ENCODE measurements around the gene IGFBP7. TPM values are rescaled to one million over a fixed set of nuclear protein-coding genes. Genes with fewer than 3 reads are reported as not detected.
A peak's percentile ranks its signal among the peaks of the same experiment; 100 is the strongest.

Gene IGFBP7, protein sequence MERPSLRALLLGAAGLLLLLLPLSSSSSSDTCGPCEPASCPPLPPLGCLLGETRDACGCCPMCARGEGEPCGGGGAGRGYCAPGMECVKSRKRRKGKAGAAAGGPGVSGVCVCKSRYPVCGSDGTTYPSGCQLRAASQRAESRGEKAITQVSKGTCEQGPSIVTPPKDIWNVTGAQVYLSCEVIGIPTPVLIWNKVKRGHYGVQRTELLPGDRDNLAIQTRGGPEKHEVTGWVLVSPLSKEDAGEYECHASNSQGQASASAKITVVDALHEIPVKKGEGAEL
- 769 TPM for total RNA-seq
- long read RNA-seq, transcript IGFBP7-201 (5 exons, 1,427 nt) = major isoform, 701 of 730 reads
- long read RNA-seq, partial matches to known transcripts = 13 of 730 reads
- long read RNA-seq, other reads (novel, unspliced or antisense) = 12 of 730 reads

DNA sequence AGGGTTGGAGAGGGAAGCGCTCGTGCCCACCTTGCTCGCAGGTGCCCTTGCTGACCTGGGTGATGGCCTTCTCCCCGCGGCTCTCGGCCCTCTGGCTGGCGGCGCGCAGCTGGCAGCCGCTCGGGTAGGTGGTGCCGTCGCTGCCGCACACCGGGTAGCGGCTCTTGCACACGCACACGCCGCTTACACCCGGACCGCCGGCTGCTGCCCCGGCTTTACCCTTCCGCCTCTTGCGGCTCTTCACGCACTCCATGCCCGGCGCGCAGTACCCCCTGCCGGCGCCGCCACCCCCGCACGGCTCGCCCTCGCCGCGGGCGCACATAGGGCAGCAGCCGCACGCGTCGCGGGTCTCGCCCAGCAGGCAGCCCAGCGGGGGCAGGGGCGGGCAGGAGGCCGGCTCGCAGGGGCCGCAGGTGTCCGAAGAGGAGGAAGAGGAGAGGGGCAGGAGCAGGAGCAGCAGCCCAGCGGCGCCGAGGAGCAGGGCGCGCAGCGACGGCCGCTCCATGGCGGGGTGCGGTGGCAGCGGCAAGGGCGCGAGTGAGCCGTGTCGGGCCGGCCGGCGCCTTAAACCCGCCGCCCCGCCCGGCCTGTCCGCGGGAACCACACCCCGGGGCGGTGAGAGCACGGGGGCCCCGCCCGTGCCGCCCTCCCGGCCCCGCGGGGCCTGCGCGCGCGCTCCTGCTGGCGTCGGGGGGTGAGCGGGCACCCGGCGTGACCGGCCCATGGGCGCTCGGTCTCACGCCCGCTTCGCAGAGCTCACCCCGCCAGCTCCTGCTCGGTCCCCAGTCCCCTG lies at the start of gene IGFBP7:
TSS of gene IGFBP7 (minus strand) at position 539 of the 793 bp plus-strand sequence. CDS start at position 505, 34 bp downstream.
- ATAC-seq (ENCODE audit: poor library complexity) = peak; percentile 93
- intact Hi-C loops (cut with DNase I) = loop anchor here (5.0 kb wide), 1 partner anchor 68 kb away; no protein-coding TSS in a partner anchor

DNA sequence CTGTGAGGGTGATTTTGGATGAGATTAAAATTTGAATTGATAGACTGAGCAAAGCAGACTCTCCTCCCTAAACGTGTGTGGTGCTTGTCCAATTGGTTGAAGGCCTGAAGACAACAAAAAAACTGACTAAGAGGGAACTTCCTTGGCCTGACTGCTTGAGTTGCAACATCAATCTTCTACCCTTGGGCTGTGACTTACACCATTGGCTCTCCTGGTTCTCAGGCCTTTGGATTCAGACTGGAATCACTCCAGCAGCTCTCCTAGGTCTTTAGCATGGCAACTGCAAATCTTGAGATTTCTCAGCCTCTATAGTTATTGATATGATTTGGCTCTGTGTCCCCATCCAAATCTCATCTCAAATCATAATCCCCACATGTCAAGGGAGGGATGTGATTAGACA lies 49.7 kb upstream of the IGFBP7 start:
- intact Hi-C loops (cut with DNase I) = loop anchor here (5.0 to 10.0 kb wide), 3 partner anchors 123 to 575 kb away; no protein-coding TSS in a partner anchor
- ATAC-seq (ENCODE audit: poor library complexity) (no peak), DNase-seq (no peak)

More for the DNA sequence above, at the start of gene IGFBP7:
- peak; percentile 81 for DNase-seq

DNA sequence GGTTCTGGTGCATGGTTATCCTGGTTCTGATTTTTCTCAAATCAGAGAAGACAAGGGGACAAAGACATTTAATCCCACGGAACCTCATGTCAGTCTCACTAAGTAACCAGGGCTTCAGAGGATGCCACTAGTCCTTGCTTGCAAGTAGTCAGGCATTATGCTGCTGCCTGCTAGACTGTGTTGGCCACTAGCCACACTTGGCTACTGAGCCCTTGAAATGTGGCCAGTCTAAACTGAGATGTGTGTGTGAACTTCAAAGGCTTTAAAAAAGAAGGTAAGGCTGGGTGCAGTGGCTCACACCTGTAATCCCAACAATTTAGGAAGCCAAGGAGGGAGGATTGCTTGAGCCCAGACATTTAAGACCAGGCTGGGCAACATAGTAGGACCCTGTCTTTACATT lies 48.6 kb upstream of the IGFBP7 start:
- intact Hi-C loops (cut with DNase I) = no loop called here
- DNase-seq (no peak), ATAC-seq (ENCODE audit: poor library complexity) (no peak)

DNA sequence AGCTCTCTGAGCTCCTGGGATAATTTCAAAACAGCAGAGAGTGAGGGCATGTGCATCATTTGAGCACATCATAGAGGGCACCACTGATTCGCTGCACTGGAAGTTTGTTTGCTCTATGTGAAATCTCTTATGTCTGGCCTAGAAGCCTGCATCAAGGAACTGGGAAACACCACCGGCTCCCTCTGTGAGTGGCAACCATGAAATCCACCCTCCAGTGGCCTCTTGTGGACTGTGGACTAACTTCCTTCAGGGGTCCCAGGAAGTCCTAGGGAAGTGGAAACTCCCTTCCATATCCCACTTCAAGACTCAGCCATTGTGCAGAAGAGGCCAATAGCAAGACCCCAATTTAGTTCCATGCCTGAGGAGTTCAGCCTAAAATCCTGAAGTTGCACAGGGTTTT lies 48.0 kb upstream of the IGFBP7 start:
- intact Hi-C loops (cut with DNase I) = no loop called here
- DNase-seq (no peak), ATAC-seq (ENCODE audit: poor library complexity) (peak; percentile 45)

DNA sequence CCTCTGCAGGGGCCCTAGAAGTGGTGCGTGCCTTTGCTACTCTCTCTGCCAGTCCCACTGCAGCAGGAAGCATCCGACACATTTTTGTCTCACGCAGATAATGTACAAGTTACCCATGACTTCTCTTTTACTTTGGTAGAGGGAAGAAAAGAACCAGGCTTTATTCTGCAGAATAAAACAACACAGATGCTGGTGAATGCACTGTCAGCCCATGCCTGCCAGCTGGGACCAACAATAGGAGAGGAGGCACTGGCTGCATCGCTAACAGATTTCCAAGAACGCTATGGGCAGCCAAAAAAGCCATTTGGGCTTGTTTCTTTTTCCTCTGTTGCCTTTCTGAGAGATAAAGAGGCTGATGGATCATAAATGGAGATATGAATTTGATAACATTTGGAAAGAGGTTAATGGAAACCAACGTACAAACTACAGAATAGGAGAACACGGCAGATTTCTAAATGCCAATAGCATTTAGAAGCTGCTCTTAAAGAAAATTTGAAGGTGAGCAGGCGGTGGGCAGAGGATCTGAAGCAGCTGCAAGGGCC lies 47.5 kb upstream of the IGFBP7 start:
- DNase-seq = no peak

DNA sequence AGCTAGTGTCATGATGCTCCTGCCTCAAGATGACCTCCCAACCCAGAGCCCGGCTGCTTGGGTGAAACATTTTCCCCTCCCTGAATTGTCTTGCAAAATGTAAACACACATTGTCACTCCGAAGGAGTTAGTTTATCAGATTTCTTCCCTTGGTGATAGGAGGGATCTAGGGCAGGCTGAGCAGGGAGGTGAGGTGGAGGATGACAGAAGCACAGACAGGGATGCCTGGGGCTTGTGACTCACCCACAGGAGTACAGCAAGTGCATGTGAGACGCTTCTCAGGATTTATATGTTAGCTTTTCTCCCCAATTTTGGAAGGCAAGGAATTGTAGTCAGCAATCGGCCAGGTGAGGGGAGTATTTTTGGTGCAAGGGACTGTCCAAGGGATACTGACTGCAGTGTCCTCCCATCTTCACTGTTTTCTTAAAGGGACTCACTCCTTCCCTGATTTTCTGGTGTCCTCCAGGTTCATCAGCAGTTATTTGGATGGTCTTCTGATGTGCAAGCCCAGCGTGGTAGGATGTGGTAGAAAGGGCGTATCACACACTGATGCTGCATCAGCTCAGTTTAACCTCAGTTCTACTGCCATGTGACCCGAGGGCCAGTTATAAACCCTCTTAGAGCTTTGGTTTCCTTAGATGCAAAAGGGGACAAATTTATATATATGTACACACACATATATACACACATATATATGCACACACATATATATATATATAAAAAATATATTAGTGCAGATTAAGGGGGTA lies 46.2 kb upstream of the IGFBP7 start:
- intact Hi-C loops (cut with DNase I) = no loop called here
- ATAC-seq (ENCODE audit: poor library complexity) = no peak
- no peak for DNase-seq

More for the DNA sequence above, 47.5 kb upstream of the IGFBP7 start:
- ATAC-seq (ENCODE audit: poor library complexity) = no peak
- intact Hi-C loops (cut with DNase I) = no loop called here

DNA sequence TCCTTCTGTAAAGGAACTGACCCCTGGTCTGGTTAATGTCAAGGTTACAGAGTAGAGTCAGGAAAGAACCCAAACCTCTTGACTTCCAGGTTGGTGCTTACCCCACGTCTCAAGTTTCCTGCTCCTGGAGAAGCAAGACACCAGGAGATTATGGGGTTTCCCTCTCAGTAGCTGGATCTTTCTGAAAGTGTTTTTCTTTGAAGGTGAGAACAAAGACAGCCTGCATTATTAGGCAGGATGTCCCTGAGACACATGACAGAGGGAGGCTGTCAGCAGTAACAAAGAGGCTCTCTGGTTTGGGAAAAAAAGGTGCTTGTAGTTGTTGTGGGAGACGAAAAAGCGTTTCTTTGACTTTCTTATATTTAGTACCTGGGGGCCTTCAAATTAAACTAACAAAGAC lies 44.7 kb upstream of the IGFBP7 start:
- DNase-seq = no peak
- no peak for ATAC-seq (ENCODE audit: poor library complexity)
- intact Hi-C loops (cut with DNase I) = no loop called here

DNA sequence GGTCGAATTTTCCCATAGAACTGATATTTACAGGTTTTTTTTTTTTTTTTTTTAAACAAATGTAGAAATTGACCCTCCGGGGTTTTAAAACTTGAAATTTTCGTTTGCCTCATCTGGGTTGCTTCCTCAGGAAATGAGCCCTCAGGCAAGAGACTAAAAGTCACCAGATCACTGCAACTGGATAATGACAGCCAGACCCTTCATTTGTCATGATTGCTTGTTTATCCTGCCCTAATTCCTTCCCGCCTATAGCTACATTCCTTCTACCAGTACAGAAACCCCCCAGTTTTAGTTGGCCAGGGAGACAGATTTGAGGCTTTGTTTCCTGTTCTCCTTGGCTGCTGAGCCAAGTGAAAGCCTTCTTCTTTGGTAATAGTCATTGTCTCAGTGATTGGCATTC lies 44.0 kb upstream of the IGFBP7 start:
- DNase-seq = no peak
- ATAC-seq (ENCODE audit: poor library complexity) = no peak
- intact Hi-C loops (cut with DNase I) = no loop called here

DNA sequence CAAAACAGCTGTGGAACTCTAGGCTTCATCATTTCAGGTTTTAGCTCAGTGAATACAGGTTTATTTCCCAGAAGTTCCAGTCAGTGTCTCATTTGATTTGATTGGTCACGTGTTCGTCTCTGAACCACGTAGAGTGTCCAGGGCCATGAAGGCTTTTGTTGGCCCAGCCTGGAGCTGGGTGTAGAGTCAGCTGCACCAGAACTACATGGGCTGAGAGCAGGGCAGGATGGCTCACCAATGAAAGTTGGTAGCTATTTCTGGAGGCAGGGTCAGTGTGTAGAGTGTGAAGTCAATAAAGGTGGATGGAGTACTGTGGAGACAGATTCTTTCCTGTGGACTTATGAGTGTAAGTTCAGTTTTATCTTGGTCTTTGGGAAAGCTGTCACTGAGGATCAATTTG lies 43.0 kb upstream of the IGFBP7 start:
- no peak for ATAC-seq (ENCODE audit: poor library complexity)
- DNase-seq = no peak
- intact Hi-C loops (cut with DNase I) = no loop called here

DNA sequence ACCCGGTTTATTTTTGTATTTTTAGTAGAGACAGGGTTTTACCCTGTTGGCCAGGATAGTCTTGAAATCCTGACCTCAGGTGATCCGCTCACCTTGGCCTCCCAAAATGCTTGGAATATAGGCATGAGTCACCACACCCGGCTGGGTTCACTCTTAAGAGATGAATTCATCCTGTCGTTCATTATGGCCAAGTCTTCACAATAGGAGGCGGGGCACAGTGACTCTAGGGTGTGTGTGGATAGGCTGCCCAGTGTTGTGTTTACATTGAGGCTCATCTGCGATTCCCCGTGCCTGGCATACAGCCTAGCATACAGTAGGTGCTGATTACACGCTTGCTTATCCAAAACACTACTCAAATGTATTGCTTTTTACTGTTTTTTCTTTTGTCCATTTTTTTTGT lies 41.3 kb upstream of the IGFBP7 start:
- ATAC-seq (ENCODE audit: poor library complexity) (no peak), DNase-seq (no peak)
- intact Hi-C loops (cut with DNase I) = no loop called here

DNA sequence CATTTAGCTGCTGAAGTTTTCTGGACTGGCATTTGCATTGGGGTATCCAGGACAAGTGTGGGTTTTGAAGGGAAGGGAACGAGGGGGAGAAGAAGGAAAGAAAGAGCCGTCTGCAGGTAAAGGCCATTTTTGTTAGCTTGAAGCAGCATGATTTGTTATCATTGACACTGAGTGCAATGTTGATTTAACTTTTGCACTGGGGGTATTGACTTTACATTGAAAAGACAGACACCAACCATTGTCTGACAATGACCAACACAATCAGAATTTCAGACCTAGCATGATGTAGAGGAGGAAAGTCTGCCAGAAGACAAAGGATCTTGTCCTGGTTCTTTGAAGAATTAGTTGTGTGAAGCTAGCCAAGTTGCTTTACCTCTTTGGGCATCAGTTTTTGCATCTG lies 39.6 kb upstream of the IGFBP7 start:
- no peak for ATAC-seq (ENCODE audit: poor library complexity)
- no peak for DNase-seq
- intact Hi-C loops (cut with DNase I) = no loop called here

DNA sequence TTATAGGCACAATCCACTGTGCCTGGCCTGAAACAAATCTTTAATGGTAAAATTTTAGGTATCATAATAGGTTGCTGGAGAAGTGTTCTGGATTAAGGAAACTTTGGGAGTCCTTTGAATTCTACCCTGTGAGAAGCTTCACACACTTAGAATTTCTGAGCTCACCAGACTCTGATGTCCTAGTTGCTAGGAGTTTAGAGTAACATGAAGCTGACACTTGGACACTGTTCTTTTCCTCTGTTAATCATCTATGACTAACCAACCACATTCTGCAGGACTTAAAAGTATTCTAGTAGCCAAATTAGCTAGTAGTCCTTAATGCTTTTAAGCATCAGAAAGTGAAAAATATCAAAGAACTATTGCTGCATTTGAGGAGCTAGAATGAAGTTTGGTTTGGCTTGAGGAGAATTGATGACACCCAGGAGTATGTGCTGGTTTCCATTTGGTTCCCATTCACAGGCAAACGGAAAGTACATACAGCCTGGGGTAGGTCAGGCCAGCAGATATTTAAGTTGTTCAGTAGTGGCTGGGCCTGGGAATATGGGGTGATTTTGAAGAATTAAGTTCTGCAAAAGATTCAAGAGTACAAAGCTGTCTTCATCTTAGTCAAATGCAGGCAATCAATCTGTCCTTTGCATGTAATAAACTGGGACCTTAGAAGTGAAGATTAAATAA lies 38.8 kb upstream of the IGFBP7 start:
- DNase-seq = no peak
- intact Hi-C loops (cut with DNase I) = no loop called here
- ATAC-seq (ENCODE audit: poor library complexity) = no peak

DNA sequence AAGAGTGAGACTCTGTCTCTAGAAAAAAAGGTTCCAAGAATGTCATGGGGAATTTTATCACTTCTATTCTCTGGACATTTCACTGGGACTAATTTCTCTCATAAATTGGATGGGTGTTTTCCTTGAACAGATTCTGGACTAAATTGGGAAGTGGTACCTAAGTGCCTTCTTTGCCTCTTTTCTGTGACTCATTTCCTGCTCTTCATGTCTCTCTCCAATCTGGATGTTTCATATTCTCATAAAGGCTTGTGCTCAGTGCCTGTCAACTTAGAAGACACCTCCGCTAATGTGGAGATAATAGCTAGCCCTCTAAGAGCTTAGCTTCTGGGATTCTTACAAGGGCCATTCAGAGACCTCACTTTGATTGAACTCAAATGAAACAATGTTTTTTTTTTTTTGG lies 38.0 kb upstream of the IGFBP7 start:
- DNase-seq (no peak), ATAC-seq (ENCODE audit: poor library complexity) (no peak)
- intact Hi-C loops (cut with DNase I) = no loop called here

DNA sequence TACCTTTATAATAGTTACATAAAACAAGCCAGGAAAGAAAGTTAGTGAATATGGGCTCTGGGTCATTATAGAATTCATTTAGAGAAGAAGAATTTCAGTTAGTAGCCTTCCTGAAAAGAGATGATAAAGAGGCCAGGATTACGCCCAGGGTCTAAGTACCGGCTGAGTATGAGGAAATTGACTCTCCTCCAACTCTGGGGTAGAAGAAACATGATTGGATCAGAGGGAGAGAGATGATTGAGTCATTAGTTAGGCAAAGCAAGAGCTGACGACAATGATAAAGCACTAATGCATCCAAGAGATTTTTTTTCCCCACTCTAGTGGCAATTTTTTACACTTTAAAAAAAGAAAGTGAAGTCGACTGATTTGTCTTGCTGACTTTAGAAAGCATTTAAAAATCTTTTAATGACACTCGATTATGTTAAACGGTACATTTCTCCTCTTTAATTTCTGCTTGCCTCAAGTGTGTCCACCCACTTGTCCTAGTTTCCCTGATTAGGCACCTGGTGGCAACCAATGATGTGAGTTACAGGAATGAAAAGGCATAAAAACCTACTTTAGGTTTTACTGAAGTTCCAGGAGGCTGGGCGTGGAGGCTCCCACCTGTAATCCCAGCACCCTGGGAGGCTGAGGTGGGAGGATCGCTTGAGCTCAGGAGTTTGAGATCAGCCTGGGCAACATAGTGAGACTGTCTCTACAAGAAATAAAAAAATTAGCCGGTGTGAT lies 37.3 kb upstream of the IGFBP7 start:
- intact Hi-C loops (cut with DNase I) = no loop called here
- ATAC-seq (ENCODE audit: poor library complexity) (no peak), DNase-seq (no peak)

DNA sequence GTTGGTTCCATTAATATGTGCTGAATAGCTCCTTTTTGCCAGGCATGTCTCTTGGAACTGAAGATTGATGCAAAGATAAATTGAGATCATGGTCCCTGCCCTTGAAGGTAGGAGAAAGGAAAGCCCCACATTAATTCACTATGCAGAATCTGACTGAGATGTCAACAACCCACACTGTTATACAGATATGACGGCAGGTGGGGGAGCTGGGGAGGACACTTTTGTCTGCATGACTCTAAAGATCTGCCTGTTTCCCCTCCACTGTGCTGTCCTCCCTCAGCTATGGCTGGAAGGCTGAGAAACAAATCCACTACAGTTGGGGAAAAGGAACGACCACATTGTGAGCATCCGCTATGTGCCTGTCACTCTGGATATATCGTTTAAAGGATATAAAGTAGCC lies 36.3 kb upstream of the IGFBP7 start:
- intact Hi-C loops (cut with DNase I) = no loop called here
- ATAC-seq (ENCODE audit: poor library complexity) (no peak), DNase-seq (no peak)

DNA sequence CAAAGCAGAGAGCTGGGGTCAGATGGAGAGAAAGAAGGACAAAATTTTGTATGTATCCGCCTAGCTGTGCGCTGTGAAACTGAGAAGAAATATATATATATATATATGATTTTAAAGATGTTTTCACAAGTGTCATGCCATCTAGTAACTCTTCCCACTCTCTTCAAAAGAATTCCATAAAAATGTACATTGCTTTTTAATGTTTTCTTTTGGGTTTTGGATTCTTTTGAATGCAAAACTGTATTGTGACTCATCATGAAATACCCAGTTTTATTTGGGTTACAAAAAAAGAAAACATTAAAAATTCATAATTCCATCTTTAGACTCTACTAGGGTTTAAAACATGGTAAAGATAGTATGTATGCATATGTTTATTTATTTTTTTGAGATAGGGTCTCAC lies 34.3 kb upstream of the IGFBP7 start:
- no peak for DNase-seq
- no peak for ATAC-seq (ENCODE audit: poor library complexity)
- intact Hi-C loops (cut with DNase I) = no loop called here

DNA sequence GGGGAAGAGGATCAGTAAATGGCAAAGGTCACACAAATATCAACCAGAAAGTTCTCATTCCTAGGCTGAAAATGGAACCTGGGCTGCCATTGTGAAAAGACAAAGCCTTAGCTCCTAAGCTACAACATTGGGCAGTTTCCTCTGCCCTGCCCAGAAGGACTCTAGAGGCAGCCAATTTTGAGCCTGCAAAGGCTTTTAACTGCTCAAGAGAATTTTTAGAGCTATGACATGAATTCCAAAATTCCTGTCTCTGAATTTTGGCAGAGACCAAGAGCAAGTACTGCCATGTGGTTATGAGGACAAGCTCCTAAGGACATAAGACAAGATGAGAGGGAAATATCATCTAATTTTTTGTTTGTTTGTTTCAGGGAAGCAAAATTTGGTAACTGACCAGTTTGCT lies 29.6 kb upstream of the IGFBP7 start:
- no peak for DNase-seq
- intact Hi-C loops (cut with DNase I) = no loop called here
- ATAC-seq (ENCODE audit: poor library complexity) = no peak

DNA sequence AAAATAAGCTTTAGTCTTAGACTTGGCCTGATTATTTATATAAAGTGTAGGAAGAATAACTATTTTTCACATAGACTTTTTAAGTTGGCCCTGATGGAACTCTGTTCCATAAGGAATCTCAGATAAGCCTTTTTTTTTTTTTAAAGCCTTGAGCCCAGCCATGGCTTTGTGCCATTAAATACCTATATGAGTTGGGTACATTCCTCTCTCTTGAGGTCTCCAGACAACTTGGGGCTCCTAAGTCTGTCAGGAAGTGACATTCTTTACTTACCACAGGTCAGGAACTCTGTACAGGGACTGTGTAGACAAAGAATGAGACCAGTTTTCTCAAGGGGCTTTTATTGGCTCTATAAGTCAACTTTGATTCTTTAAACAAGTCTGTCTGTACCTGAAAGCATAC lies 27.1 kb upstream of the IGFBP7 start:
- DNase-seq (no peak), ATAC-seq (ENCODE audit: poor library complexity) (no peak)
- intact Hi-C loops (cut with DNase I) = no loop called here
